Ishikawa (cell line): Measurements from ENCODE around the gene LRTM2.

Experiments
- FOXM1 ChIP-seq: IDR thresholded peaks from 2 replicates; pipeline ENCODE4 v1.6.1; 2012; ENCODE audit warnings: low read depth, borderline replicate concordance
- RAD21 ChIP-seq: IDR thresholded peaks from 2 replicates; pipeline ENCODE4 v1.6.1; 2012; ENCODE audit warnings: low read depth
- TAF1 ChIP-seq: IDR thresholded peaks from 2 replicates; pipeline ENCODE4 v1.6.1; 2012; ENCODE audit warnings: low read depth, mild to moderate bottlenecking
- TCF12 ChIP-seq: IDR thresholded peaks from 2 replicates; pipeline ENCODE4 v1.6.1; 2012; ENCODE audit warnings: low read depth
- TEAD4 ChIP-seq: IDR thresholded peaks from 2 replicates; pipeline ENCODE4 v1.6.1; 2012

DNA sequence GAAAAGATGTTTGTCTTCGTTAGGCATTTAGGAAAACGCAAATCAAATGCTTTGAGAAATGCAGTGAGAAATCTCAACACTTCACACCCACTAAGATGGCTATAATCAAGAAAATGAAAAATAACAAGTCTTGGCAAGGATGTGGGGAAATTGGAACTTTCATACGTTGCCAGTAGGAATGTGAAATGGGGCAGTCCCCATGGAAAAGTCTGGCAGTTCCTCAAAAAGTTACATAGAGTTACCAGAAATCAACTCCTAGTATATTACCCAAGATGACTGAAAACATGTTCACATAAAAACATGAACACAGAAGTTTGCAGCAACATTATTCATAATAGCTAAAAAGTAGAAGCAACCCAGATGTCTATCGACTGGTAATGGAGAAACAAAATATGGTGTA is 41.5 kb upstream of the LRTM2 start:
- TF ChIP-seq TEAD4 (no peak), FOXM1 (no peak), TAF1 (no peak), RAD21 (no peak), TCF12 (no peak)
